Liver (tissue), 9 donors: ENCODE measurements around the gene PHACTR4. TPM values are rescaled to one million over a fixed set of nuclear protein-coding genes. Genes with fewer than 3 reads are reported as not detected.

Experiments
- DNase-seq: peaks from one replicate; pipeline ENCODE4 v3.0.0-alpha.2; 2017; ENCODE audit warnings: low spot score
- H3K27ac ChIP-seq, 2 donors: one replicate each; pipeline ENCODE4 v1.7.0; 2013; ENCODE audit warnings: inconsistent platforms in 2 of 2, low read length in 2 of 2, control low read depth in 1 of 2, low read depth in 1 of 2, mild to moderate bottlenecking in 1 of 2
- H3K27me3 ChIP-seq, 4 donors: one replicate each; pipeline versions ENCODE4 v1.6.1 to v1.7.0; 2013; ENCODE audit warnings: low read length in 3 of 4, inconsistent platforms in 1 of 4, mild to moderate bottlenecking in 1 of 4, moderate library complexity in 1 of 4; ENCODE audit not compliant: control insufficient read depth in 4 of 4, insufficient read depth in 4 of 4
- H3K36me3 ChIP-seq, 4 donors: one replicate each; pipeline versions ENCODE4 v1.6.1 to v1.7.0; 2013; ENCODE audit warnings: low read length in 3 of 4, mild to moderate bottlenecking in 3 of 4, low read depth in 1 of 4, moderate library complexity in 1 of 4; ENCODE audit not compliant: control insufficient read depth in 4 of 4, insufficient read depth in 3 of 4
- H3K4me1 ChIP-seq, 4 donors: one replicate each; pipeline versions ENCODE4 v1.6.1 to v1.7.0; 2013; ENCODE audit warnings: low read length in 3 of 4, mild to moderate bottlenecking in 3 of 4, moderate library complexity in 1 of 4; ENCODE audit not compliant: control insufficient read depth in 4 of 4, insufficient read depth in 4 of 4
- H3K4me3 ChIP-seq, 3 donors: one replicate each; pipeline versions ENCODE4 v1.6.1 to v1.7.0; 2013; ENCODE audit warnings: low read length in 3 of 3, control low read depth in 1 of 3, low read depth in 1 of 3, mild to moderate bottlenecking in 1 of 3
- H3K9ac ChIP-seq, 2 donors: one replicate each; pipeline ENCODE4 v1.7.0; 2013; ENCODE audit warnings: low read length in 2 of 2, mild to moderate bottlenecking in 2 of 2, moderate library complexity in 2 of 2, control low read depth in 1 of 2, low read depth in 1 of 2
- H3K9me3 ChIP-seq, 4 donors: one replicate each; pipeline versions ENCODE4 v1.6.1 to v1.7.0; 2013; ENCODE audit warnings: low read length in 3 of 4; ENCODE audit not compliant: control insufficient read depth in 4 of 4
- EGR1 ChIP-seq, 2 donors: IDR thresholded peaks; 2 replicates each; pipeline ENCODE4 v1.6.1; 2016 to 2018; ENCODE audit warnings: antibody characterized with exemption in 2 of 2, low read depth in 2 of 2
- FOXA1 ChIP-seq: IDR thresholded peaks from 2 replicates; pipeline ENCODE4 v1.6.1; 2016; ENCODE audit warnings: antibody characterized with exemption
- FOXA2 ChIP-seq: IDR thresholded peaks from 2 replicates; pipeline ENCODE4 v1.6.1; 2016; ENCODE audit warnings: antibody characterized with exemption
- GABPA ChIP-seq, 2 donors: IDR thresholded peaks in 1 of 2; conservative IDR thresholded peaks in 1 of 2; 2 replicates each; pipeline ENCODE4 v1.6.1; 2016; ENCODE audit warnings: antibody characterized with exemption in 2 of 2, mild to moderate bottlenecking in 1 of 2, moderate library complexity in 1 of 2
- HNF4A ChIP-seq, 2 donors: conservative IDR thresholded peaks; 2 replicates each; pipeline ENCODE4 v1.6.1; 2016; ENCODE audit warnings: antibody characterized with exemption in 2 of 2, mild to moderate bottlenecking in 2 of 2
- HNF4G ChIP-seq: IDR thresholded peaks from 2 replicates; pipeline ENCODE4 v1.6.1; 2016; ENCODE audit warnings: antibody characterized with exemption
- JUND ChIP-seq, 2 donors: IDR thresholded peaks; 2 replicates each; pipeline ENCODE4 v1.6.1; 2016; ENCODE audit warnings: antibody characterized with exemption in 2 of 2
- NR2F2 ChIP-seq: IDR thresholded peaks from 2 replicates; pipeline ENCODE4 v1.6.1; 2016; ENCODE audit warnings: antibody characterized with exemption
- RAD21 ChIP-seq, 2 donors: IDR thresholded peaks; 2 replicates each; pipeline ENCODE4 v1.6.1; 2016; ENCODE audit warnings: antibody characterized with exemption in 2 of 2, mild to moderate bottlenecking in 2 of 2
- RXRA ChIP-seq, 2 donors: IDR thresholded peaks; 2 replicates each; pipeline ENCODE4 v1.6.1; 2017 to 2018; ENCODE audit warnings: antibody characterized with exemption in 2 of 2, mild to moderate bottlenecking in 1 of 2
- SP1 ChIP-seq: IDR thresholded peaks from 2 replicates; pipeline ENCODE4 v1.6.1; 2018; ENCODE audit warnings: antibody characterized with exemption, mild to moderate bottlenecking
- TAF1 ChIP-seq: conservative IDR thresholded peaks from 2 replicates; pipeline ENCODE4 v1.6.1; 2016; ENCODE audit warnings: antibody characterized with exemption, mild to moderate bottlenecking
- YY1 ChIP-seq: IDR thresholded peaks from 2 replicates; pipeline ENCODE4 v1.6.1; 2016; ENCODE audit warnings: antibody characterized with exemption, mild to moderate bottlenecking
- WGBS: extraction: QIAGEN DNeasy Blood & Tissue Kit; methylation state at CpG from one replicate; pipeline ENCODE4 v1.1.7; 2013; 5-methylcytosine and 5-hydroxymethylcytosine counted together
- polyA plus RNA-seq, 2 donors: library from polyadenylated mRNA; stranded (reverse) in 1 of 2; unstranded in 1 of 2; fragments of 200-250 nt in 1 of 2; fragments of >200 nt in 1 of 2; fragmentation: Nextera tagmentation in 1 of 2; extraction: Ambion mirVana in 1 of 2; gene quantifications; one replicate each; pipeline versions ENCODE4 v1.2.1 to v1.2.3, GENCODE V29; 2013 to 2015
- total RNA-seq, 2 donors: library from RNA; depleted of rRNA; stranded (reverse); fragments of >200 nt; gene quantifications; one replicate each; pipeline ENCODE4 v1.2.3, GENCODE V29; 2014
- TF ChIP-seq, protein P1 (sequence below): fragments of 150-350 bp; IDR thresholded peaks from 2 replicates; pipeline ENCODE4 v1.5.1; 2017; ENCODE audit warnings: improper control_type of control experiment, low read depth, low read length; ENCODE audit not compliant: missing input control
- TF ChIP-seq, protein P2 (sequence below): IDR thresholded peaks from 2 replicates; pipeline ENCODE4 v1.6.1; 2016; ENCODE audit warnings: antibody characterized with exemption
- TF ChIP-seq, protein P3 (sequence below): IDR thresholded peaks from 2 replicates; pipeline ENCODE4 v1.6.1; 2016; ENCODE audit warnings: antibody characterized with exemption
- TF ChIP-seq, protein P4 (sequence below): IDR thresholded peaks from 2 replicates; pipeline ENCODE4 v1.6.1; 2016; ENCODE audit warnings: antibody characterized with exemption, mild to moderate bottlenecking
- TF ChIP-seq, protein P5 (sequence below): IDR thresholded peaks from 2 replicates; pipeline ENCODE4 v1.6.1; 2016; ENCODE audit warnings: antibody characterized with exemption
- donor health status: healthy.
- donor health status: healthy.
- donor health status: healthy.
- donor health status: healthy.
- donor health status: healthy.

Gene PHACTR4
- total and polyA plus RNA-seq, 4 donors, result 8.9 to 22.6 (median 10.8) TPM

DNA sequence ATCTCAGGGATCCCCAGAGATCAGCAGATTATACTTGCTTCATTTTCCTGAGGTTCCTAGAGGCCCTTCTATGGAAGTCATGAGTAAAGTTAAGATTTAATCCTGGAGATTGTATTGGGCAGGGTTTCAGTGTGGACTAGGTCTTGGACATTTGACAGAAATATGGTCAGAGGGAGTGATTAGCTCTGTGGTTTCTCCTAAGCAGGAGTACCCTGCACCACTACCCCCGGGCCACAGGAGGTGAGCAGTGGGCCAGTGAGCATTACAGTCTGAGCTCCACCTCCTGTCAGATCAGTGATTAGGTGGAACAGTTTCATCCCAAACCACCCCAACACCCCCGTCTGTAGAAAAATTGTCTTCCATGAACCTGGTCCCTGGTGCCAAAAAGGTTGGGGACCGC lies 43.2 kb downstream of the PHACTR4 start:
- Histone ChIP-seq H3K9me3 (no peaks in the 10 kb centered on the region), H3K9ac (no peak overlapping the region), H3K27me3 (no peaks in the 10 kb centered on the region), H3K27ac (no peak overlapping the region), H3K4me1 (peaks cover 3 to 16% (median 12%) of the 10 kb centered on the region in 4 donors), H3K36me3 (no peaks in the 10 kb centered on the region), H3K4me3 (no peak overlapping the region)
- no peak for TF ChIP-seq JUND (IDR thresholded peaks at IDR 0.05)
- no peak for TF ChIP-seq YY1
- TF ChIP-seq HNF4G, result no peak
- TF ChIP-seq TAF1, result no peak
- no peak for TF ChIP-seq NR2F2
- TF ChIP-seq, protein P1, sequence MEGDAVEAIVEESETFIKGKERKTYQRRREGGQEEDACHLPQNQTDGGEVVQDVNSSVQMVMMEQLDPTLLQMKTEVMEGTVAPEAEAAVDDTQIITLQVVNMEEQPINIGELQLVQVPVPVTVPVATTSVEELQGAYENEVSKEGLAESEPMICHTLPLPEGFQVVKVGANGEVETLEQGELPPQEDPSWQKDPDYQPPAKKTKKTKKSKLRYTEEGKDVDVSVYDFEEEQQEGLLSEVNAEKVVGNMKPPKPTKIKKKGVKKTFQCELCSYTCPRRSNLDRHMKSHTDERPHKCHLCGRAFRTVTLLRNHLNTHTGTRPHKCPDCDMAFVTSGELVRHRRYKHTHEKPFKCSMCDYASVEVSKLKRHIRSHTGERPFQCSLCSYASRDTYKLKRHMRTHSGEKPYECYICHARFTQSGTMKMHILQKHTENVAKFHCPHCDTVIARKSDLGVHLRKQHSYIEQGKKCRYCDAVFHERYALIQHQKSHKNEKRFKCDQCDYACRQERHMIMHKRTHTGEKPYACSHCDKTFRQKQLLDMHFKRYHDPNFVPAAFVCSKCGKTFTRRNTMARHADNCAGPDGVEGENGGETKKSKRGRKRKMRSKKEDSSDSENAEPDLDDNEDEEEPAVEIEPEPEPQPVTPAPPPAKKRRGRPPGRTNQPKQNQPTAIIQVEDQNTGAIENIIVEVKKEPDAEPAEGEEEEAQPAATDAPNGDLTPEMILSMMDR, result no peak
- TF ChIP-seq HNF4A (conservative IDR thresholded peaks at IDR 0.05), result no peak
- TF ChIP-seq, protein P2, sequence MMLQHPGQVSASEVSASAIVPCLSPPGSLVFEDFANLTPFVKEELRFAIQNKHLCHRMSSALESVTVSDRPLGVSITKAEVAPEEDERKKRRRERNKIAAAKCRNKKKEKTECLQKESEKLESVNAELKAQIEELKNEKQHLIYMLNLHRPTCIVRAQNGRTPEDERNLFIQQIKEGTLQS, result no peak
- 62% methylated on average over 3 of the region's 3 CpGs for WGBS
- DNase-seq, result no peak

DNA sequence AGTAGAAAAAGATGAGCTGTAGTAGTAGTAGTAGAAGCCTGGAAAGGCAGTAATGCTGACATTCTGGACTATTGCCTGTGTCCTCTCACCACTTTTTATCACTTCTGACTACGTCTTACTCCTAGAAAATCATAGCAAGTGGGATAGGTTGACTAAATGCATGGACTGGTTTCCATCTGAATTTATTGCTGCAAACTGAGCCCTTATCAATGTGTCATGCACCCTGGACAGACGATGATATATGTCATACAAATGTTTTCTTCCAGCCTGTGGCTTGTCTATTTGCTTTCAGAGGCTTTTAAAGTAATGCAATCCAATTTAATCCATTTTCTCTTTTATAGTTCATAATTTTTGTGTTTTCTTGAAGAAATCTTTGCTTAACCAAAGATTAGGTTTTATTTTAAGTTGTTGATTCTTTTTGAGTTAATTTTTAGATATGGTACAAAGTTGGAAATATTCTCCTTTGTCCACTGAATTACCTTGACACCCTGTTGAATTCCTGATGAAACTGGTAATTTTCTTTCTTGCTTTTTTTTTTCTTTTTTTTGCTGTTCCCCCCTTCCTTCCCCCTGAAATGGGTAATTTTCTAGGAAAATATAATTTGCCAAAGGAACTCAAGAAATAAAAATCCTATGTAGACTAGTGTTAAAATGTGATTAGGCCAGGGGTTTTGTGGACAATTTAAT lies 47.1 kb downstream of the PHACTR4 start:
- Histone ChIP-seq H3K27me3 (no peaks in the 10 kb centered on the region), H3K36me3 (peaks cover 0 to 2% (median 0%) of the 10 kb centered on the region in 4 donors), H3K9ac (no peak overlapping the region), H3K9me3 (no peaks in the 10 kb centered on the region), H3K4me3 (no peak overlapping the region), H3K27ac (peak overlapping the region in 1 of 2 donors; percentile 12), H3K4me1 (peaks cover 3 to 16% (median 12%) of the 10 kb centered on the region in 4 donors)
- WGBS, result 59% methylated on average over 2 of the region's 2 CpGs
- TF ChIP-seq, protein P3, sequence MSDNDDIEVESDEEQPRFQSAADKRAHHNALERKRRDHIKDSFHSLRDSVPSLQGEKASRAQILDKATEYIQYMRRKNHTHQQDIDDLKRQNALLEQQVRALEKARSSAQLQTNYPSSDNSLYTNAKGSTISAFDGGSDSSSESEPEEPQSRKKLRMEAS, result no peak
- TF ChIP-seq SP1 (no peak), NR2F2 (no peak), RXRA (IDR thresholded peaks at IDR 0.05) (no peak), HNF4G (no peak), HNF4A (conservative IDR thresholded peaks at IDR 0.05) (no peak), TAF1 (no peak), FOXA1 (no peak), YY1 (no peak), GABPA (IDR thresholded peaks at IDR 0.05 in 1 of 2, conservative IDR thresholded peaks at IDR 0.05 in 1 of 2) (no peak), FOXA2 (no peak), EGR1 (IDR thresholded peaks at IDR 0.05; ENCODE audit: low read depth in 2 of 2) (no peak), RAD21 (IDR thresholded peaks at IDR 0.05) (no peak), JUND (IDR thresholded peaks at IDR 0.05) (no peak)
- TF ChIP-seq, protein P1, result no peak
- TF ChIP-seq, protein P4, sequence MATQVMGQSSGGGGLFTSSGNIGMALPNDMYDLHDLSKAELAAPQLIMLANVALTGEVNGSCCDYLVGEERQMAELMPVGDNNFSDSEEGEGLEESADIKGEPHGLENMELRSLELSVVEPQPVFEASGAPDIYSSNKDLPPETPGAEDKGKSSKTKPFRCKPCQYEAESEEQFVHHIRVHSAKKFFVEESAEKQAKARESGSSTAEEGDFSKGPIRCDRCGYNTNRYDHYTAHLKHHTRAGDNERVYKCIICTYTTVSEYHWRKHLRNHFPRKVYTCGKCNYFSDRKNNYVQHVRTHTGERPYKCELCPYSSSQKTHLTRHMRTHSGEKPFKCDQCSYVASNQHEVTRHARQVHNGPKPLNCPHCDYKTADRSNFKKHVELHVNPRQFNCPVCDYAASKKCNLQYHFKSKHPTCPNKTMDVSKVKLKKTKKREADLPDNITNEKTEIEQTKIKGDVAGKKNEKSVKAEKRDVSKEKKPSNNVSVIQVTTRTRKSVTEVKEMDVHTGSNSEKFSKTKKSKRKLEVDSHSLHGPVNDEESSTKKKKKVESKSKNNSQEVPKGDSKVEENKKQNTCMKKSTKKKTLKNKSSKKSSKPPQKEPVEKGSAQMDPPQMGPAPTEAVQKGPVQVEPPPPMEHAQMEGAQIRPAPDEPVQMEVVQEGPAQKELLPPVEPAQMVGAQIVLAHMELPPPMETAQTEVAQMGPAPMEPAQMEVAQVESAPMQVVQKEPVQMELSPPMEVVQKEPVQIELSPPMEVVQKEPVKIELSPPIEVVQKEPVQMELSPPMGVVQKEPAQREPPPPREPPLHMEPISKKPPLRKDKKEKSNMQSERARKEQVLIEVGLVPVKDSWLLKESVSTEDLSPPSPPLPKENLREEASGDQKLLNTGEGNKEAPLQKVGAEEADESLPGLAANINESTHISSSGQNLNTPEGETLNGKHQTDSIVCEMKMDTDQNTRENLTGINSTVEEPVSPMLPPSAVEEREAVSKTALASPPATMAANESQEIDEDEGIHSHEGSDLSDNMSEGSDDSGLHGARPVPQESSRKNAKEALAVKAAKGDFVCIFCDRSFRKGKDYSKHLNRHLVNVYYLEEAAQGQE, result no peak
- TF ChIP-seq, protein P2, result no peak
- TF ChIP-seq, protein P5, sequence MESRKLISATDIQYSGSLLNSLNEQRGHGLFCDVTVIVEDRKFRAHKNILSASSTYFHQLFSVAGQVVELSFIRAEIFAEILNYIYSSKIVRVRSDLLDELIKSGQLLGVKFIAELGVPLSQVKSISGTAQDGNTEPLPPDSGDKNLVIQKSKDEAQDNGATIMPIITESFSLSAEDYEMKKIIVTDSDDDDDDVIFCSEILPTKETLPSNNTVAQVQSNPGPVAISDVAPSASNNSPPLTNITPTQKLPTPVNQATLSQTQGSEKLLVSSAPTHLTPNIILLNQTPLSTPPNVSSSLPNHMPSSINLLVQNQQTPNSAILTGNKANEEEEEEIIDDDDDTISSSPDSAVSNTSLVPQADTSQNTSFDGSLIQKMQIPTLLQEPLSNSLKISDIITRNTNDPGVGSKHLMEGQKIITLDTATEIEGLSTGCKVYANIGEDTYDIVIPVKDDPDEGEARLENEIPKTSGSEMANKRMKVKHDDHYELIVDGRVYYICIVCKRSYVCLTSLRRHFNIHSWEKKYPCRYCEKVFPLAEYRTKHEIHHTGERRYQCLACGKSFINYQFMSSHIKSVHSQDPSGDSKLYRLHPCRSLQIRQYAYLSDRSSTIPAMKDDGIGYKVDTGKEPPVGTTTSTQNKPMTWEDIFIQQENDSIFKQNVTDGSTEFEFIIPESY, result no peak
- DNase-seq, result no peak
